Epidermal melanocyte (primary cell): ENCODE measurements around the gene PCP4.

Experiments
- DNase-seq: peaks from one replicate; pipeline ENCODE4 v3.0.0; 2011; ENCODE audit warnings: low spot score; ENCODE audit not compliant: insufficient read length

The PCP4 gene

GRCh38 chr21:39918558-39918957 is 51.3 kb downstream of the PCP4 start:
- DNase-seq = no peak

- DNase-seq = no peak
Observed at GRCh38 chr21:39923476-39923875, 56.2 kb downstream of the PCP4 start.

GRCh38 chr21:39924577-39925308 is 57.5 kb downstream of the PCP4 start:
- no peak for DNase-seq

GRCh38 chr21:39927304-39927886 is 60.2 kb downstream of the PCP4 start:
- DNase-seq = no peak

- no peak for DNase-seq
Observed at GRCh38 chr21:39932335-39932734, 65.1 kb downstream of the PCP4 start.

GRCh38 chr21:39934895-39935294 is 67.7 kb downstream of the PCP4 start:
- DNase-seq = no peak

- DNase-seq = no peak
Observed at GRCh38 chr21:39935716-39936115, 68.5 kb downstream of the PCP4 start.

GRCh38 chr21:39938086-39938625 is 70.9 kb downstream of the PCP4 start:
- DNase-seq = no peak

- no peak for DNase-seq
Observed at GRCh38 chr21:39946199-39946598, 79.0 kb downstream of the PCP4 start.

GRCh38 chr21:39947031-39947430 is 79.8 kb downstream of the PCP4 start:
- DNase-seq = no peak

GRCh38 chr21:39951183-39952101 is 84.2 kb downstream of the PCP4 start:
- no peak for DNase-seq

GRCh38 chr21:39952265-39952664 is 85.0 kb downstream of the PCP4 start:
- DNase-seq = no peak

- DNase-seq = no peak
Observed at GRCh38 chr21:39954570-39954969, 87.3 kb downstream of the PCP4 start.

GRCh38 chr21:39955326-39955725 is 88.1 kb downstream of the PCP4 start:
- DNase-seq = no peak

GRCh38 chr21:39956586-39956985 is 89.3 kb downstream of the PCP4 start:
- no peak for DNase-seq

- DNase-seq = no peak
Observed at GRCh38 chr21:39958731-39959130, 91.5 kb downstream of the PCP4 start.

- DNase-seq = no peak
Observed at GRCh38 chr21:39961251-39961650, 94.0 kb downstream of the PCP4 start.

- DNase-seq = no peak
Observed at GRCh38 chr21:39965026-39965425, 97.8 kb downstream of the PCP4 start.

GRCh38 chr21:39966786-39967185 is 99.5 kb downstream of the PCP4 start:
- DNase-seq = no peak

GRCh38 chr21:39968010-39968409 is 100.8 kb downstream of the PCP4 start:
- DNase-seq = no peak

GRCh38 chr21:39969691-39970364 is 102.6 kb downstream of the PCP4 start:
- DNase-seq = no peak
